WTC11 (cell line): ENCODE results near the gene AP5Z1. TPM values are rescaled to one million over a fixed set of nuclear protein-coding genes. Genes with fewer than 3 reads are reported as not detected.

Experiments
- ATAC-seq: fragments of 200-7000 bp; cut with Tn5 transposase; 2 replicates; pipeline ENCODE4 v1.10.0; 2021; ENCODE audit warnings: mild to moderate bottlenecking, moderate library complexity
- CTCF ChIA-PET: fragments of 300-600 bp; sonication (Branson Sonifier 250); formaldehyde crosslinking; loops from one replicate; lab custom pipeline; 2021; ENCODE audit warnings: antibody characterized with exemption; lab: Charles Lee
- POLR2A ChIA-PET: fragments of 350-600 bp; sonication (Branson Sonifier 250); formaldehyde crosslinking; loops from one replicate; lab custom pipeline; 2021; ENCODE audit warnings: antibody characterized with exemption; lab: Charles Lee
- DNase-seq: peaks from one replicate; pipeline ENCODE4 v3.0.0; 2021; ENCODE audit warnings: low spot score
- H3K27ac Mint-ChIP-seq: 2 replicates; pipeline ENCODE4 v1.8.0; 2021; ENCODE audit warnings: mixed read lengths
- H3K27me3 Mint-ChIP-seq: 2 replicates; pipeline ENCODE4 v1.8.0; 2021; ENCODE audit warnings: low read depth, mild to moderate bottlenecking, moderate library complexity, mixed read lengths
- H3K36me3 Mint-ChIP-seq: 2 replicates; pipeline ENCODE4 v1.8.0; 2021; ENCODE audit warnings: mixed read lengths
- H3K4me1 Mint-ChIP-seq: 2 replicates; pipeline ENCODE4 v1.8.0; 2022; ENCODE audit warnings: mixed read lengths
- H3K4me3 Mint-ChIP-seq: 2 replicates; pipeline ENCODE4 v1.8.0; 2021; ENCODE audit warnings: mild to moderate bottlenecking, moderate library complexity, mixed read lengths
- H3K9me3 Mint-ChIP-seq: 2 replicates; pipeline ENCODE4 v1.8.0; 2021; ENCODE audit warnings: mixed read lengths
- CBFB ChIP-seq: sonication (generic); formaldehyde crosslinking; IDR thresholded peaks from 2 replicates; pipeline ENCODE4 v1.8.1; 2022; ENCODE audit warnings: mild to moderate bottlenecking, low read depth, missing genetic modification reagents
- ELF4 ChIP-seq: sonication (generic); formaldehyde crosslinking; IDR thresholded peaks from 2 replicates; pipeline ENCODE4 v1.8.1; 2022; ENCODE audit warnings: low read depth, mild to moderate bottlenecking, moderate library complexity, missing genetic modification reagents
- FOXJ3 ChIP-seq: sonication (generic); formaldehyde crosslinking; IDR thresholded peaks from 2 replicates; pipeline ENCODE4 v1.9.0; 2021; ENCODE audit warnings: missing genetic modification reagents, mild to moderate bottlenecking, borderline replicate concordance
- JUN ChIP-seq: sonication (generic); formaldehyde crosslinking; IDR thresholded peaks from 2 replicates; pipeline ENCODE4 v1.8.0; 2023; ENCODE audit warnings: mild to moderate bottlenecking, missing genetic modification reagents
- NFE2L1 ChIP-seq: sonication (generic); formaldehyde crosslinking; IDR thresholded peaks from 2 replicates; pipeline ENCODE4 v1.8.1; 2023; ENCODE audit warnings: missing genetic modification reagents
- NFYB ChIP-seq: sonication (generic); formaldehyde crosslinking; conservative IDR thresholded peaks from 2 replicates; pipeline ENCODE4 v1.8.0; 2022; ENCODE audit warnings: low read depth, missing genetic modification reagents
- NR1H2 ChIP-seq: sonication (generic); formaldehyde crosslinking; IDR thresholded peaks from 2 replicates; pipeline ENCODE4 v1.9.0; 2021; ENCODE audit warnings: mild to moderate bottlenecking, moderate library complexity, missing genetic modification reagents
- NR2C2 ChIP-seq: sonication (generic); formaldehyde crosslinking; IDR thresholded peaks from 2 replicates; pipeline ENCODE4 v1.8.0; 2022; ENCODE audit warnings: mild to moderate bottlenecking, missing genetic modification reagents
- TCF7 ChIP-seq: sonication (generic); formaldehyde crosslinking; IDR thresholded peaks from 2 replicates; pipeline ENCODE4 v1.8.0; 2022; ENCODE audit warnings: mild to moderate bottlenecking, low read depth, missing genetic modification reagents, moderate library complexity
- TEAD4 ChIP-seq: sonication (generic); formaldehyde crosslinking; IDR thresholded peaks from 2 replicates; pipeline ENCODE4 v1.8.0; 2022; ENCODE audit warnings: mild to moderate bottlenecking, missing genetic modification reagents
- ZNF121 ChIP-seq: sonication (generic); formaldehyde crosslinking; IDR thresholded peaks from 2 replicates; pipeline ENCODE4 v1.8.0; 2023; ENCODE audit warnings: missing genetic modification reagents
- total RNA-seq: library from RNA; stranded (reverse); gene quantifications from 3 replicates; pipeline ENCODE4 v1.2.3, GENCODE V29; 2021
- TF ChIP-seq, protein P1 (sequence below): sonication (generic); formaldehyde crosslinking; IDR thresholded peaks from 2 replicates; pipeline ENCODE4 v1.8.0; 2022; ENCODE audit warnings: mild to moderate bottlenecking, missing genetic modification reagents
- TF ChIP-seq, protein P2 (sequence below): fragments of 250-450 bp; sonication (Bioruptor Pico); IDR thresholded peaks from 2 replicates; pipeline ENCODE4 v2.1.2; 2022; ENCODE audit warnings: mild to moderate bottlenecking, moderate library complexity
- TF ChIP-seq, protein P3 (sequence below): sonication (generic); formaldehyde crosslinking; IDR thresholded peaks from 2 replicates; pipeline ENCODE4 v1.8.0; 2022; ENCODE audit warnings: mild to moderate bottlenecking, missing genetic modification reagents
- TF ChIP-seq, protein P4 (sequence below): sonication (generic); formaldehyde crosslinking; IDR thresholded peaks from 2 replicates; pipeline ENCODE4 v1.8.0; 2022; ENCODE audit warnings: missing genetic modification reagents
- TF ChIP-seq, protein P5 (sequence below): sonication (generic); formaldehyde crosslinking; IDR thresholded peaks from 2 replicates; pipeline ENCODE4 v1.8.1; 2022; ENCODE audit warnings: missing genetic modification reagents, borderline replicate concordance
- TF ChIP-seq, protein P6 (sequence below): sonication (generic); formaldehyde crosslinking; IDR thresholded peaks from 2 replicates; pipeline ENCODE4 v1.8.1; 2023; ENCODE audit warnings: mild to moderate bottlenecking, missing genetic modification reagents
- TF ChIP-seq, protein P7 (sequence below): sonication (generic); formaldehyde crosslinking; IDR thresholded peaks from 2 replicates; pipeline ENCODE4 v1.8.1; 2023; ENCODE audit warnings: mild to moderate bottlenecking, missing genetic modification reagents, moderate library complexity
- TF ChIP-seq, protein P8 (sequence below): sonication (generic); formaldehyde crosslinking; IDR thresholded peaks from 2 replicates; pipeline ENCODE4 v1.8.0; 2023; ENCODE audit warnings: missing genetic modification reagents, mild to moderate bottlenecking, borderline replicate concordance

AP5Z1 gene
- total RNA-seq, 1 experiment from 2014 or later: 29.4 TPM

DNA sequence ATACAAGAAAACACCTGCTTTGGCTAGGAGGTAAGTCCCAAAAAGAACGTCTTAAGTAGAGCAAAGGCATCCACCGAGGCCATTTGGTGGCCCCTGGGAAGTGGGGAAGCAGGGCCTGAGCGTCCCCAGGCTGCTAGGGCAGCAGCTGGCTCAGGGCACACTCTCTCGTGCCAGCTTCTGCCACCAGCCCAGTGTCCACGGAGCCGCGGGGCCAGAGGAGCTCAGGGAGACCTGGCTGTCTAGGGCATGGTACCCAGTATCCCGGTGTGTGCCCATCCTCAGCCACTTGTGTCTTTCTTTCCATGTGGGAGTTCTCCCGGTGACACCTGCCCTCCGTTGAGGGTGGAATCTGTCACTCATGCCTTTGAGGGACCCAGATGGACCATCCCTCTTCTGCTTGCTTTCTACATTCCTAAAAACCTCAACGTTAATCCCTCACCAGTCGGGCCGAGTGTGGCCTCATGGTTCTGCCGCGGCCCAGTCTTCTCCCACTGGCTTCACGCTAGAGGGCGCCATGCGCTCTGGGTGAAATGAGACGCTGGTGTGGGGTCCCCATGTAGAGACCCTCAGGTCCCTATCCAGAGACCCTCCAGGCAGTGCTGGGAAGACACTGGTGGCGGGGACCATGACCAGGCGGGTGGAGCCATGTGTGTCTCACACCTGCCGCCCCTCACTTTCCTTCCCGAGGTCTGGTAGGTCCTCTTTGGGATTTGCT lies 9.5 kb upstream of the AP5Z1 start:
- Mint-ChIP-seq H3K27me3 (no peaks in the 10 kb centered on the region), H3K4me1 (no peaks in the 10 kb centered on the region), H3K36me3 (peaks cover 5% of the 10 kb centered on the region), H3K9me3 (no peaks in the 10 kb centered on the region), H3K27ac (no peak overlapping the region), H3K4me3 (no peak overlapping the region)
- ATAC-seq (peak; percentile 84), DNase-seq (peak; percentile 65)
- TF ChIP-seq CBFB (no peak), NR1H2 (no peak), TCF7 (CRISPR knock-in tag) (no peak), NFYB (CRISPR knock-in tag) (no peak), FOXJ3 (no peak), NFE2L1 (no peak), ELF4 (CRISPR knock-in tag) (no peak), TEAD4 (CRISPR knock-in tag) (no peak)
- TF ChIP-seq, protein P1, sequence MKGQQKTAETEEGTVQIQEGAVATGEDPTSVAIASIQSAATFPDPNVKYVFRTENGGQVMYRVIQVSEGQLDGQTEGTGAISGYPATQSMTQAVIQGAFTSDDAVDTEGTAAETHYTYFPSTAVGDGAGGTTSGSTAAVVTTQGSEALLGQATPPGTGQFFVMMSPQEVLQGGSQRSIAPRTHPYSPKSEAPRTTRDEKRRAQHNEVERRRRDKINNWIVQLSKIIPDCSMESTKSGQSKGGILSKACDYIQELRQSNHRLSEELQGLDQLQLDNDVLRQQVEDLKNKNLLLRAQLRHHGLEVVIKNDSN (CRISPR knock-in tag): no peak
- TF ChIP-seq, protein P2, sequence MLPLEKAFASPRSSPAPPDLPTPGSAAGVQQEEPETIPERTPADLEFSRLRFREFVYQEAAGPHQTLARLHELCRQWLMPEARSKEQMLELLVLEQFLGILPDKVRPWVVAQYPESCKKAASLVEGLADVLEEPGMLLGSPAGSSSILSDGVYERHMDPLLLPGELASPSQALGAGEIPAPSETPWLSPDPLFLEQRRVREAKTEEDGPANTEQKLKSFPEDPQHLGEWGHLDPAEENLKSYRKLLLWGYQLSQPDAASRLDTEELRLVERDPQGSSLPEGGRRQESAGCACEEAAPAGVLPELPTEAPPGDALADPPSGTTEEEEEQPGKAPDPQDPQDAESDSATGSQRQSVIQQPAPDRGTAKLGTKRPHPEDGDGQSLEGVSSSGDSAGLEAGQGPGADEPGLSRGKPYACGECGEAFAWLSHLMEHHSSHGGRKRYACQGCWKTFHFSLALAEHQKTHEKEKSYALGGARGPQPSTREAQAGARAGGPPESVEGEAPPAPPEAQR (CRISPR knock-in tag): no peak
- TF ChIP-seq, protein P3, sequence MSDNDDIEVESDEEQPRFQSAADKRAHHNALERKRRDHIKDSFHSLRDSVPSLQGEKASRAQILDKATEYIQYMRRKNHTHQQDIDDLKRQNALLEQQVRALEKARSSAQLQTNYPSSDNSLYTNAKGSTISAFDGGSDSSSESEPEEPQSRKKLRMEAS: no peak
- ChIA-PET CTCF (interaction anchor here (1.0 to 1.6 kb wide), 3 partner anchors 21 to 323 kb away, joined by 3 to 8 read pairs (median 3); no protein-coding TSS in a partner anchor), POLR2A (no interaction called here)

DNA sequence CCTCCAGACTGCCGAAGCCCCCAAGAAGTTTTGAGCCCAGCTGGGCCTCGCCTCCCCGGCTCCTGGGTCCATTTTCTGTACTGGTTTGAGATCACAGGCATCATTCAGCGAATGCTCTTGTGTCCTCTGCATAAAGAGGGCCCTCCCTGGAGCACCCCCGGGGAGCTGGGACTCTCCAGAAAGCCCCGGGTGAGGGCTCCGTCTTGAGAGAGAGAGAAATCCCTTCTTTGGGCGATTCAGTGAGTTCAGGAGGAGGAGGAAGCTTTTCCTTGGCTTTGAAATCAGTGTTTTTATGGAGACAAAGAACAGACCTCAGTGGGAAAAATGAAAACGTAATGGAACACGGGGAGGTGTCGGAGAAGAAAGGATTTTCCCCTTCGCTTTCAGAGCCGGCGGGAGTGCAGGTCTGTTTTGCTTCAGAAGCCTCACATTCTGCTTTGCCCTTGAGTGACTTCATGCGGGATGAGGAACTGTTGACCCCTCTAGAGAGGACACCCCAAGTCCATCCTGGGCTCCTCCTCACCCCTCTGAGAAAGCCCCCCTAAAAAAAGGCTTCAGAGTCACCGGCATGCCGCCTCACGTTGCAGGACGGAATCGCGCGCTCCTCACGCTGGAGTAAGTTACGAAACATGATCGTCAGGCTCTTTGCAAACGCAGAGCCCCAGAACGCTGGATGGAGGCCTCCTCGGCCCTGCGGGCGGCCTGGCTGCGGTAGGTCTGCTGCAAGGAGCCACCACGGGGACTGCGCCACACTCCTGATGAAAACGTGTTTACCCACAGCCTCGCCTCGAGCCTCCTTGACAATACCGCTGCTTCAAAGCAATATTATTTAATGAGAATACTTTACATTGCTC lies 8.5 kb upstream of the AP5Z1 start:
- ATAC-seq (no peak), DNase-seq (no peak)
- ChIA-PET CTCF (interaction anchor here (1.0 to 1.6 kb wide), 2 partner anchors 26 to 322 kb away, joined by 3 to 8 read pairs; no protein-coding TSS in a partner anchor), POLR2A (no interaction called here)
- H3K27me3 Mint-ChIP-seq: no peaks in the 10 kb centered on the region
- H3K4me3 Mint-ChIP-seq: no peak overlapping the region
- peaks cover 5% of the 10 kb centered on the region for H3K36me3 Mint-ChIP-seq
- no peak overlapping the region; the same call in 1 of the 2 replicates for H3K27ac Mint-ChIP-seq
- no peaks in the 10 kb centered on the region for H3K9me3 Mint-ChIP-seq
- no peaks in the 10 kb centered on the region for H3K4me1 Mint-ChIP-seq
- TF ChIP-seq, protein P4, sequence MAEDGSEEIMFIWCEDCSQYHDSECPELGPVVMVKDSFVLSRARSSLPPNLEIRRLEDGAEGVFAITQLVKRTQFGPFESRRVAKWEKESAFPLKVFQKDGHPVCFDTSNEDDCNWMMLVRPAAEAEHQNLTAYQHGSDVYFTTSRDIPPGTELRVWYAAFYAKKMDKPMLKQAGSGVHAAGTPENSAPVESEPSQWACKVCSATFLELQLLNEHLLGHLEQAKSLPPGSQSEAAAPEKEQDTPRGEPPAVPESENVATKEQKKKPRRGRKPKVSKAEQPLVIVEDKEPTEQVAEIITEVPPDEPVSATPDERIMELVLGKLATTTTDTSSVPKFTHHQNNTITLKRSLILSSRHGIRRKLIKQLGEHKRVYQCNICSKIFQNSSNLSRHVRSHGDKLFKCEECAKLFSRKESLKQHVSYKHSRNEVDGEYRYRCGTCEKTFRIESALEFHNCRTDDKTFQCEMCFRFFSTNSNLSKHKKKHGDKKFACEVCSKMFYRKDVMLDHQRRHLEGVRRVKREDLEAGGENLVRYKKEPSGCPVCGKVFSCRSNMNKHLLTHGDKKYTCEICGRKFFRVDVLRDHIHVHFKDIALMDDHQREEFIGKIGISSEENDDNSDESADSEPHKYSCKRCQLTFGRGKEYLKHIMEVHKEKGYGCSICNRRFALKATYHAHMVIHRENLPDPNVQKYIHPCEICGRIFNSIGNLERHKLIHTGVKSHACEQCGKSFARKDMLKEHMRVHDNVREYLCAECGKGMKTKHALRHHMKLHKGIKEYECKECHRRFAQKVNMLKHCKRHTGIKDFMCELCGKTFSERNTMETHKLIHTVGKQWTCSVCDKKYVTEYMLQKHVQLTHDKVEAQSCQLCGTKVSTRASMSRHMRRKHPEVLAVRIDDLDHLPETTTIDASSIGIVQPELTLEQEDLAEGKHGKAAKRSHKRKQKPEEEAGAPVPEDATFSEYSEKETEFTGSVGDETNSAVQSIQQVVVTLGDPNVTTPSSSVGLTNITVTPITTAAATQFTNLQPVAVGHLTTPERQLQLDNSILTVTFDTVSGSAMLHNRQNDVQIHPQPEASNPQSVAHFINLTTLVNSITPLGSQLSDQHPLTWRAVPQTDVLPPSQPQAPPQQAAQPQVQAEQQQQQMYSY (CRISPR knock-in tag): no peak
- TF ChIP-seq ZNF121 (CRISPR knock-in tag): no peak
- TF ChIP-seq, protein P5, sequence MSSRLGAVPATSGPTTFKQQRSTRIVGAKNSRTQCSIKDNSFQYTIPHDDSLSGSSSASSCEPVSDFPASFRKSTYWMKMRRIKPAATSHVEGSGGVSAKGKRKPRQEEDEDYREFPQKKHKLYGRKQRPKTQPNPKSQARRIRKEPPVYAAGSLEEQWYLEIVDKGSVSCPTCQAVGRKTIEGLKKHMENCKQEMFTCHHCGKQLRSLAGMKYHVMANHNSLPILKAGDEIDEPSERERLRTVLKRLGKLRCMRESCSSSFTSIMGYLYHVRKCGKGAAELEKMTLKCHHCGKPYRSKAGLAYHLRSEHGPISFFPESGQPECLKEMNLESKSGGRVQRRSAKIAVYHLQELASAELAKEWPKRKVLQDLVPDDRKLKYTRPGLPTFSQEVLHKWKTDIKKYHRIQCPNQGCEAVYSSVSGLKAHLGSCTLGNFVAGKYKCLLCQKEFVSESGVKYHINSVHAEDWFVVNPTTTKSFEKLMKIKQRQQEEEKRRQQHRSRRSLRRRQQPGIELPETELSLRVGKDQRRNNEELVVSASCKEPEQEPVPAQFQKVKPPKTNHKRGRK (CRISPR knock-in tag): no peak
- TF ChIP-seq JUN (CRISPR knock-in tag): no peak
- TF ChIP-seq, protein P6, sequence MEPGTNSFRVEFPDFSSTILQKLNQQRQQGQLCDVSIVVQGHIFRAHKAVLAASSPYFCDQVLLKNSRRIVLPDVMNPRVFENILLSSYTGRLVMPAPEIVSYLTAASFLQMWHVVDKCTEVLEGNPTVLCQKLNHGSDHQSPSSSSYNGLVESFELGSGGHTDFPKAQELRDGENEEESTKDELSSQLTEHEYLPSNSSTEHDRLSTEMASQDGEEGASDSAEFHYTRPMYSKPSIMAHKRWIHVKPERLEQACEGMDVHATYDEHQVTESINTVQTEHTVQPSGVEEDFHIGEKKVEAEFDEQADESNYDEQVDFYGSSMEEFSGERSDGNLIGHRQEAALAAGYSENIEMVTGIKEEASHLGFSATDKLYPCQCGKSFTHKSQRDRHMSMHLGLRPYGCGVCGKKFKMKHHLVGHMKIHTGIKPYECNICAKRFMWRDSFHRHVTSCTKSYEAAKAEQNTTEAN (CRISPR knock-in tag): no peak
- TF ChIP-seq NR2C2 (CRISPR knock-in tag): no peak
- TF ChIP-seq, protein P7, sequence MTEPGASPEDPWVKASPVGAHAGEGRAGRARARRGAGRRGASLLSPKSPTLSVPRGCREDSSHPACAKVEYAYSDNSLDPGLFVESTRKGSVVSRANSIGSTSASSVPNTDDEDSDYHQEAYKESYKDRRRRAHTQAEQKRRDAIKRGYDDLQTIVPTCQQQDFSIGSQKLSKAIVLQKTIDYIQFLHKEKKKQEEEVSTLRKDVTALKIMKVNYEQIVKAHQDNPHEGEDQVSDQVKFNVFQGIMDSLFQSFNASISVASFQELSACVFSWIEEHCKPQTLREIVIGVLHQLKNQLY: no peak
- TF ChIP-seq, protein P8, sequence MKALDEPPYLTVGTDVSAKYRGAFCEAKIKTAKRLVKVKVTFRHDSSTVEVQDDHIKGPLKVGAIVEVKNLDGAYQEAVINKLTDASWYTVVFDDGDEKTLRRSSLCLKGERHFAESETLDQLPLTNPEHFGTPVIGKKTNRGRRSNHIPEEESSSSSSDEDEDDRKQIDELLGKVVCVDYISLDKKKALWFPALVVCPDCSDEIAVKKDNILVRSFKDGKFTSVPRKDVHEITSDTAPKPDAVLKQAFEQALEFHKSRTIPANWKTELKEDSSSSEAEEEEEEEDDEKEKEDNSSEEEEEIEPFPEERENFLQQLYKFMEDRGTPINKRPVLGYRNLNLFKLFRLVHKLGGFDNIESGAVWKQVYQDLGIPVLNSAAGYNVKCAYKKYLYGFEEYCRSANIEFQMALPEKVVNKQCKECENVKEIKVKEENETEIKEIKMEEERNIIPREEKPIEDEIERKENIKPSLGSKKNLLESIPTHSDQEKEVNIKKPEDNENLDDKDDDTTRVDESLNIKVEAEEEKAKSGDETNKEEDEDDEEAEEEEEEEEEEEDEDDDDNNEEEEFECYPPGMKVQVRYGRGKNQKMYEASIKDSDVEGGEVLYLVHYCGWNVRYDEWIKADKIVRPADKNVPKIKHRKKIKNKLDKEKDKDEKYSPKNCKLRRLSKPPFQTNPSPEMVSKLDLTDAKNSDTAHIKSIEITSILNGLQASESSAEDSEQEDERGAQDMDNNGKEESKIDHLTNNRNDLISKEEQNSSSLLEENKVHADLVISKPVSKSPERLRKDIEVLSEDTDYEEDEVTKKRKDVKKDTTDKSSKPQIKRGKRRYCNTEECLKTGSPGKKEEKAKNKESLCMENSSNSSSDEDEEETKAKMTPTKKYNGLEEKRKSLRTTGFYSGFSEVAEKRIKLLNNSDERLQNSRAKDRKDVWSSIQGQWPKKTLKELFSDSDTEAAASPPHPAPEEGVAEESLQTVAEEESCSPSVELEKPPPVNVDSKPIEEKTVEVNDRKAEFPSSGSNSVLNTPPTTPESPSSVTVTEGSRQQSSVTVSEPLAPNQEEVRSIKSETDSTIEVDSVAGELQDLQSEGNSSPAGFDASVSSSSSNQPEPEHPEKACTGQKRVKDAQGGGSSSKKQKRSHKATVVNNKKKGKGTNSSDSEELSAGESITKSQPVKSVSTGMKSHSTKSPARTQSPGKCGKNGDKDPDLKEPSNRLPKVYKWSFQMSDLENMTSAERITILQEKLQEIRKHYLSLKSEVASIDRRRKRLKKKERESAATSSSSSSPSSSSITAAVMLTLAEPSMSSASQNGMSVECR (CRISPR knock-in tag): no peak
